CD4-positive, alpha-beta T cell treated with Interleukin-1 beta for 1 hour (primary cell): ENCODE measurements around the gene IL18BP.

Source experiments
- DNase-seq, 2 donors: peaks; one replicate each; pipeline ENCODE4 v3.0.0-alpha.2; 2020 to 2022

The IL18BP gene

GRCh38 chr11:72013765-72014711, 15.3 kb downstream of the IL18BP start:
- DNase-seq = no peak

- DNase-seq = no peak
Observed at GRCh38 chr11:72014761-72015320, 16.1 kb downstream of the IL18BP start.

GRCh38 chr11:72015511-72016061, 16.9 kb downstream of the IL18BP start:
- no peak for DNase-seq

- DNase-seq = no peak
Observed at GRCh38 chr11:72018171-72018570, 19.5 kb downstream of the IL18BP start.

- DNase-seq = no peak
Observed at GRCh38 chr11:72023335-72023734, 24.6 kb downstream of the IL18BP start.

GRCh38 chr11:72024069-72024754, 25.5 kb downstream of the IL18BP start:
- DNase-seq = no peak

GRCh38 chr11:72026090-72026489, 27.4 kb downstream of the IL18BP start:
- DNase-seq = no peak

GRCh38 chr11:72030472-72031045, 31.9 kb downstream of the IL18BP start:
- DNase-seq = no peak

- DNase-seq = no peak
Observed at GRCh38 chr11:72036687-72037086, 38.0 kb downstream of the IL18BP start.

GRCh38 chr11:72037554-72038311, 39.0 kb downstream of the IL18BP start:
- no peak for DNase-seq

GRCh38 chr11:72038491-72038890, 39.8 kb downstream of the IL18BP start:
- DNase-seq = no peak

GRCh38 chr11:72039031-72039855, 40.5 kb downstream of the IL18BP start:
- DNase-seq = no peak

- no peak for DNase-seq
Observed at GRCh38 chr11:72039856-72040401, 41.2 kb downstream of the IL18BP start.

GRCh38 chr11:72040491-72041363, 42.0 kb downstream of the IL18BP start:
- peak; percentile 78 to 79 for DNase-seq

GRCh38 chr11:72041364-72042063, 42.8 kb downstream of the IL18BP start:
- DNase-seq = peak; percentile 50 to 51

- no peak for DNase-seq
Observed at GRCh38 chr11:72042064-72042745, 43.5 kb downstream of the IL18BP start.

GRCh38 chr11:72045849-72046248, 47.1 kb downstream of the IL18BP start:
- DNase-seq = no peak

GRCh38 chr11:72048766-72049460, 50.2 kb downstream of the IL18BP start:
- no peak for DNase-seq
